Sigmoid colon (tissue), 7 donors: ENCODE measurements around the gene G6PC1. TPM values are rescaled to one million over a fixed set of nuclear protein-coding genes. Genes with fewer than 3 reads are reported as not detected.
"Not testable (repeated sequence)": the region's sequence is repeated elsewhere in the genome, so short reads cannot be mapped to it uniquely, and the experiment has no call there.

ENCODE experiments used
- DNase-seq: peaks from one replicate; pipeline ENCODE4 v3.0.0-alpha.2; 2019
- H3K27ac ChIP-seq, 4 donors: fragments of 200-600 bp; sonication (generic); one replicate each; pipeline ENCODE4 v1.5.1; 2016 to 2019; ENCODE audit warnings: mild to moderate bottlenecking in 1 of 4
- H3K27me3 ChIP-seq, 3 donors: fragments of 200-600 bp; sonication (generic); one replicate each; pipeline ENCODE4 v1.5.1; 2019; ENCODE audit warnings: mild to moderate bottlenecking in 1 of 3
- H3K36me3 ChIP-seq, 4 donors: fragments of 200-600 bp; sonication (generic); one replicate each; pipeline ENCODE4 v1.5.1; 2016 to 2019
- H3K4me1 ChIP-seq, 4 donors: fragments of 200-600 bp; sonication (generic); one replicate each; pipeline ENCODE4 v1.5.1; 2017 to 2019
- H3K4me3 ChIP-seq, 4 donors: fragments of 200-600 bp; sonication (generic); one replicate each; pipeline ENCODE4 v1.5.1; 2017 to 2019; ENCODE audit warnings: mild to moderate bottlenecking in 2 of 4, moderate library complexity in 1 of 4
- H3K9me3 ChIP-seq, 4 donors: fragments of 200-600 bp in 3 of 4; sonication (generic) in 3 of 4; one replicate each; pipeline versions ENCODE4 v1.5.1 to v1.6.1; 2013 to 2019
- CTCF ChIP-seq, 4 experiments: fragments of 450-650 bp in 3 of 4; fragments of 200-600 bp in 1 of 4; IDR thresholded peaks; one replicate each; pipeline ENCODE4 v1.5.1; 2016 to 2019; ENCODE audit warnings: antibody characterized with exemption in 4 of 4, mild to moderate bottlenecking in 3 of 4, moderate library complexity in 2 of 4
- EP300 ChIP-seq, 4 donors: sonication (generic); formaldehyde crosslinking; IDR thresholded peaks; one replicate each; pipeline ENCODE4 v1.6.1; 2017; ENCODE audit warnings: antibody characterized with exemption in 4 of 4
- POLR2A ChIP-seq, 2 donors: fragments of 450-650 bp; IDR thresholded peaks; one replicate each; pipeline ENCODE4 v1.6.1; 2016; ENCODE audit warnings: antibody characterized with exemption in 2 of 2, mild to moderate bottlenecking in 2 of 2, moderate library complexity in 2 of 2
- POLR2AphosphoS5 ChIP-seq, 4 donors: sonication (generic); formaldehyde crosslinking; IDR thresholded peaks; one replicate each; pipeline ENCODE4 v1.6.1; 2017; ENCODE audit warnings: antibody characterized with exemption in 4 of 4
- WGBS, 2 donors: extraction: QIAGEN DNeasy Blood & Tissue Kit; methylation state at CpG; one replicate each; pipeline ENCODE4 v1.1.7; 2013; 5-methylcytosine and 5-hydroxymethylcytosine counted together
- intact Hi-C: fragments of 100-400 bp; cut with DNase I; formaldehyde crosslinking; loops from one replicate; pipeline ENCODE4 v1.15.1; 2023
- polyA plus RNA-seq, 3 donors: library from polyadenylated mRNA; stranded (reverse); fragments of 200-250 nt; gene quantifications; one replicate each; pipeline ENCODE4 v1.2.3, GENCODE V29; 2013
- total RNA-seq, 4 donors: library from RNA; depleted of rRNA; stranded (reverse); fragments of >200 nt; gene quantifications; one replicate each; pipeline ENCODE4 v1.1.0, GENCODE V29; 2016
- donor health status: healthy with polysubstance abuse.
- donor health status: Bipolar disorder and iron deficiency.
- donor health status: healthy.

G6PC1 gene
- total and polyA plus RNA-seq, 7 donors: 0.23 TPM; not detected in 6

- Histone ChIP-seq H3K36me3 (peaks cover 0 to 5% (median 0%) of the 10 kb centered on the region in 4 donors), H3K9me3 (no peaks in the 10 kb centered on the region), H3K27ac (no peak overlapping the region), H3K27me3 (no peaks in the 10 kb centered on the region), H3K4me1 (no peaks in the 10 kb centered on the region), H3K4me3 (no peak overlapping the region)
- DNase-seq: no peak
- 89 to 93% methylated on average over 8 of the region's 8 CpGs for WGBS, 2 donors
- intact Hi-C loops: no loop called here
- no peak for TF ChIP-seq EP300 (IDR thresholded peaks at IDR 0.05)
- TF ChIP-seq CTCF (IDR thresholded peaks at IDR 0.05): no peak
- no peak for TF ChIP-seq POLR2A (IDR thresholded peaks at IDR 0.05)
- TF ChIP-seq POLR2AphosphoS5 (IDR thresholded peaks at IDR 0.05): no peak
Measured at GRCh38 chr17:42882166-42882565, 18.4 kb upstream of the G6PC1 start.

GRCh38 chr17:42883802-42884558, 16.6 kb upstream of the G6PC1 start:
- intact Hi-C loops: no loop called here
- Histone ChIP-seq H3K27ac (no peak overlapping the region), H3K36me3 (no peaks in the 10 kb centered on the region), H3K27me3 (no peaks in the 10 kb centered on the region), H3K4me3 (no peak overlapping the region), H3K4me1 (no peaks in the 10 kb centered on the region), H3K9me3 (no peaks in the 10 kb centered on the region)
- WGBS, 2 donors: 75 to 85% methylated on average over 7 of the region's 7 CpGs
- TF ChIP-seq POLR2A (IDR thresholded peaks at IDR 0.05): no peak
- DNase-seq: no peak

GRCh38 chr17:42885806-42886205, 14.8 kb upstream of the G6PC1 start:
- H3K4me1 ChIP-seq, H3K4me3 ChIP-seq, H3K27me3 ChIP-seq, H3K27ac ChIP-seq, H3K9me3 ChIP-seq, intact Hi-C loops, H3K36me3 ChIP-seq, DNase-seq: not testable (repeated sequence)
- WGBS, 2 donors: 93 to 97% methylated on average over 3 of the region's 3 CpGs

GRCh38 chr17:42886283-42887176, 14.1 kb upstream of the G6PC1 start:
- no peaks in the 10 kb centered on the region for H3K27me3 ChIP-seq
- H3K4me1 ChIP-seq: peaks cover 0 to 10% (median 8%) of the 10 kb centered on the region in 4 donors
- DNase-seq: no peak
- intact Hi-C loops: no loop called here
- H3K4me3 ChIP-seq: no peak overlapping the region
- H3K27ac ChIP-seq: no peak overlapping the region
- H3K9me3 ChIP-seq: no peaks in the 10 kb centered on the region
- 49 to 56% methylated on average over 15 of the region's 15 CpGs for WGBS, 2 donors
- H3K36me3 ChIP-seq: no peaks in the 10 kb centered on the region
- TF ChIP-seq POLR2AphosphoS5 (IDR thresholded peaks at IDR 0.05) (no peak), EP300 (IDR thresholded peaks at IDR 0.05) (no peak)

- WGBS, 2 donors: 92 to 95% methylated on average over 7 of the region's 7 CpGs
- H3K9me3 ChIP-seq: no peaks in the 10 kb centered on the region
- H3K36me3 ChIP-seq: no peaks in the 10 kb centered on the region
- DNase-seq: no peak
- no peaks in the 10 kb centered on the region for H3K27me3 ChIP-seq
- intact Hi-C loops: no loop called here
- no peak for TF ChIP-seq CTCF (IDR thresholded peaks at IDR 0.05)
- TF ChIP-seq EP300 (IDR thresholded peaks at IDR 0.05): no peak
- no peak for TF ChIP-seq POLR2A (IDR thresholded peaks at IDR 0.05)
- no peak for TF ChIP-seq POLR2AphosphoS5 (IDR thresholded peaks at IDR 0.05)
- no peak overlapping the region for H3K4me3 ChIP-seq
- no peak overlapping the region for H3K27ac ChIP-seq
- H3K4me1 ChIP-seq: peaks cover 0 to 42% (median 32%) of the 10 kb centered on the region in 4 donors
Measured at GRCh38 chr17:42889809-42890208, 10.8 kb upstream of the G6PC1 start.

- DNase-seq: peak; percentile 89
- no peaks in the 10 kb centered on the region for H3K27me3 ChIP-seq
- no peaks in the 10 kb centered on the region for H3K9me3 ChIP-seq
- peaks cover 0 to 53% (median 41%) of the 10 kb centered on the region in 4 donors for H3K4me1 ChIP-seq
- H3K27ac ChIP-seq: peak overlapping the region; percentile 77 to 83 (median 80)
- no peak overlapping the region for H3K4me3 ChIP-seq
- 53 to 65% methylated on average over 10 of the region's 10 CpGs for WGBS, 2 donors
- intact Hi-C loops: no loop called here
- H3K36me3 ChIP-seq: no peaks in the 10 kb centered on the region
- TF ChIP-seq CTCF (IDR thresholded peaks at IDR 0.05) (no peak), EP300 (IDR thresholded peaks at IDR 0.05) (no peak), POLR2AphosphoS5 (IDR thresholded peaks at IDR 0.05) (no peak), POLR2A (IDR thresholded peaks at IDR 0.05) (no peak)
Measured at GRCh38 chr17:42891539-42892152, 9.0 kb upstream of the G6PC1 start.
